Heart right ventricle (tissue), 16 donors: ENCODE measurements around the gene TNFRSF1B. TPM values are rescaled to one million over a fixed set of nuclear protein-coding genes. Genes with fewer than 3 reads are reported as not detected.
"Not testable (repeated sequence)": the region's sequence is repeated elsewhere in the genome, so short reads cannot be mapped to it uniquely, and the experiment has no call there.

ENCODE experiments used
- ATAC-seq, 8 donors: fragments of 200-7000 bp; cut with Tn5 transposase; one replicate each; pipeline ENCODE4 v1.9.1; 2020; ENCODE audit warnings: mild to moderate bottlenecking in 8 of 8, moderate library complexity in 8 of 8, moderate number of reproducible peaks in 1 of 8
- DNase-seq, 2 donors: peaks; one replicate each; pipeline ENCODE4 v3.0.0-alpha.2; 2020
- H3K27ac ChIP-seq, 10 donors: fragments of 200-600 bp; sonication (generic) in 2 of 10; one replicate each; pipeline versions ENCODE4 v1.5.0 to v1.8.0; 2020 to 2022; ENCODE audit warnings: mild to moderate bottlenecking in 3 of 10
- H3K27me3 ChIP-seq, 7 donors: fragments of 200-600 bp; one replicate each; pipeline ENCODE4 v1.8.0; 2021 to 2022; ENCODE audit warnings: mild to moderate bottlenecking in 2 of 7
- H3K36me3 ChIP-seq, 9 donors: fragments of 200-600 bp; sonication (generic) in 1 of 9; one replicate each; pipeline versions ENCODE4 v1.5.0 to v1.8.0; 2020 to 2022; ENCODE audit warnings: mild to moderate bottlenecking in 2 of 9
- H3K4me1 ChIP-seq, 9 donors: fragments of 200-600 bp; sonication (generic) in 1 of 9; one replicate each; pipeline versions ENCODE4 v1.5.0 to v1.8.0; 2020 to 2022; ENCODE audit warnings: mild to moderate bottlenecking in 4 of 9
- H3K4me3 ChIP-seq, 10 donors: fragments of 200-600 bp; sonication (generic) in 2 of 10; one replicate each; pipeline versions ENCODE4 v1.5.0 to v1.8.0; 2020 to 2022; ENCODE audit warnings: mild to moderate bottlenecking in 7 of 10, moderate library complexity in 2 of 10
- H3K9me3 ChIP-seq, 11 donors: fragments of 200-600 bp in 10 of 11; sonication (generic) in 2 of 11; one replicate each; pipeline versions ENCODE4 v1.5.0 to v1.8.0; 2013 to 2022; ENCODE audit warnings: mild to moderate bottlenecking in 2 of 11, control low read depth in 1 of 11, moderate library complexity in 1 of 11
- CTCF ChIP-seq, 9 donors: fragments of 200-600 bp; sonication (generic) in 2 of 9; IDR thresholded peaks; one replicate each; pipeline versions ENCODE4 v1.5.0 to v1.8.0; 2021 to 2022; ENCODE audit warnings: antibody characterized with exemption in 9 of 9, mild to moderate bottlenecking in 5 of 9, moderate library complexity in 1 of 9
- WGBS, 2 donors: extraction: QIAGEN DNeasy Blood & Tissue Kit; methylation state at CpG; one replicate each; pipeline ENCODE4 v1.1.7; 2013; ENCODE audit warnings: inconsistent platforms in 1 of 2; 5-methylcytosine and 5-hydroxymethylcytosine counted together
- intact Hi-C, 10 donors: fragments of 100-400 bp; cut with DNase I; formaldehyde crosslinking; loops; one replicate each; pipeline versions ENCODE4 v1.11.1 to v1.14.2; 2022
- polyA plus RNA-seq, 2 donors: library from polyadenylated mRNA; stranded (reverse); fragments of 200-250 nt; gene quantifications; one replicate each; pipeline ENCODE4 v1.2.3, GENCODE V29; 2013
- total RNA-seq, 10 donors: library from RNA; stranded (reverse); fragmentation: NEBNext Ultra II Directional in 3 of 10; extraction: Animal tissue kit (Norgen Biotek cat#: 25700) in 3 of 10; gene quantifications; one replicate each; pipeline versions ENCODE4 v1.2.1 to v1.2.4, GENCODE V29; 2021 to 2023
- donor health status: Arrhythmogenic right ventricular cardiomyopathy.
- donor health status: ischemic (EF 13 %, LVEDD 7.1; RV severe dilation, severe dysfunction).
- donor health status: healthy with polysubstance abuse.
- donor health status: DM: no; HTN: yes; CAD: no.
- donor health status: DM: no; HTN: no; CAD: no.
- donor health status: ischemic (EF 25% LVEDD 6.9; RV normal size, moderate dysfunction).
- donor health status: ischemic (EF 25% LVEDD 5.7; RV mildly dilated, moderate dysfunction).
- donor health status: healthy.
- donor health status: DM: yes; HTN: yes; CAD: no.
- donor health status: Ischemic cardiomyopathy.
- donor health status: ischemic (EF 35%, LVEDD 5.7; RV mildly dilated, moderate dysfunction).
- donor health status: nonischemic (EF 11% LVEDD 7.7; RV severe dilation, severe dysfunction).
- donor health status: DM: yes; HTN: yes; CAD: no.
- donor health status: PGD.
- donor health status: ischemic (EF 29% LVEDD 5.4; RV normal size, mild dysfunction).
- donor health status: nonischemic (EF 23%, LVEDD 6.1; RV moderate dilation, normal function).

The TNFRSF1B gene
- total and polyA plus RNA-seq, 12 donors = 8.0 to 55.4 (median 15.2) TPM

- TF ChIP-seq CTCF (IDR thresholded peaks at IDR 0.05) = no peak
- Histone ChIP-seq H3K27me3 (no peaks in the 10 kb centered on the region), H3K27ac (no peak overlapping the region), H3K4me3 (no peak overlapping the region), H3K9me3 (peaks cover 0 to 4% (median 0%) of the 10 kb centered on the region in 11 donors), H3K36me3 (no peaks in the 10 kb centered on the region), H3K4me1 (no peaks in the 10 kb centered on the region)
- intact Hi-C loops = no loop called here
- ATAC-seq (no peak), DNase-seq (no peak)
- 63 to 64% methylated on average over 2 of the region's 2 CpGs for WGBS, 2 donors
Measured at GRCh38 chr1:12220890-12221289, 54.1 kb downstream of the TNFRSF1B start.

GRCh38 chr1:12222700-12223099 is 55.9 kb downstream of the TNFRSF1B start:
- H3K36me3 ChIP-seq, H3K27ac ChIP-seq, H3K4me3 ChIP-seq, H3K4me1 ChIP-seq, H3K9me3 ChIP-seq, intact Hi-C loops, ATAC-seq, H3K27me3 ChIP-seq, DNase-seq: not testable (repeated sequence)
- WGBS, 2 donors = 100% methylated on average over 1 of the region's 1 CpG

- H3K4me1 ChIP-seq, intact Hi-C loops, DNase-seq, H3K27me3 ChIP-seq, H3K4me3 ChIP-seq, H3K9me3 ChIP-seq, H3K36me3 ChIP-seq, H3K27ac ChIP-seq, ATAC-seq: not testable (repeated sequence)
- WGBS, 2 donors = 85 to 86% methylated on average over 6 of the region's 6 CpGs
Measured at GRCh38 chr1:12224092-12224491, 57.3 kb downstream of the TNFRSF1B start.

GRCh38 chr1:12228979-12229378 is 62.2 kb downstream of the TNFRSF1B start:
- no peaks in the 10 kb centered on the region for H3K27me3 ChIP-seq
- no peak for TF ChIP-seq CTCF (IDR thresholded peaks at IDR 0.05)
- peaks cover 2 to 29% (median 16%) of the 10 kb centered on the region in 9 donors for H3K4me1 ChIP-seq
- H3K27ac ChIP-seq = no peak overlapping the region
- H3K9me3 ChIP-seq = no peaks in the 10 kb centered on the region
- H3K36me3 ChIP-seq = peaks cover 0 to 5% (median 0%) of the 10 kb centered on the region in 9 donors
- WGBS, 2 donors = 84% methylated on average over 7 of the region's 7 CpGs
- intact Hi-C loops = no loop called here
- no peak for ATAC-seq
- no peak overlapping the region for H3K4me3 ChIP-seq
- DNase-seq = no peak

- no peak for DNase-seq
- Histone ChIP-seq H3K36me3 (peaks cover 0 to 9% (median 0%) of the 10 kb centered on the region in 9 donors), H3K27me3 (no peaks in the 10 kb centered on the region), H3K4me1 (peaks cover 2 to 29% (median 16%) of the 10 kb centered on the region in 9 donors), H3K27ac (peak overlapping the region in 6 of 10 donors; percentile 95 to 98 (median 97)), H3K4me3 (peak overlapping the region in 9 of 10 donors; percentile 71 to 100 (median 99)), H3K9me3 (no peaks in the 10 kb centered on the region)
- peak in 3 of 8 donors; percentile 1 to 5 (median 2) for ATAC-seq
- intact Hi-C loops = no loop called here
- TF ChIP-seq CTCF (IDR thresholded peaks at IDR 0.05) = no peak
- 63 to 64% methylated on average over 13 of the region's 13 CpGs for WGBS, 2 donors
Measured at GRCh38 chr1:12229386-12229834, 62.6 kb downstream of the TNFRSF1B start.
